Uterus (tissue), 2 donors: ENCODE results near the gene RNF208.

Experiments
- POLR2A ChIP-seq, 2 donors: fragments of 450-650 bp; IDR thresholded peaks; one replicate each; pipeline ENCODE4 v1.6.1; 2016; ENCODE audit warnings: antibody characterized with exemption in 2 of 2, mild to moderate bottlenecking in 1 of 2, moderate library complexity in 1 of 2
- TF ChIP-seq, protein P1 (sequence below), 4 experiments: fragments of 200-600 bp in 2 of 4; fragments of 450-650 bp in 2 of 4; sonication (generic) in 2 of 4; IDR thresholded peaks; one replicate each; pipeline ENCODE4 v1.5.1; 2016 to 2019; ENCODE audit warnings: antibody characterized with exemption in 4 of 4, mild to moderate bottlenecking in 2 of 4, moderate library complexity in 1 of 4

DNA sequence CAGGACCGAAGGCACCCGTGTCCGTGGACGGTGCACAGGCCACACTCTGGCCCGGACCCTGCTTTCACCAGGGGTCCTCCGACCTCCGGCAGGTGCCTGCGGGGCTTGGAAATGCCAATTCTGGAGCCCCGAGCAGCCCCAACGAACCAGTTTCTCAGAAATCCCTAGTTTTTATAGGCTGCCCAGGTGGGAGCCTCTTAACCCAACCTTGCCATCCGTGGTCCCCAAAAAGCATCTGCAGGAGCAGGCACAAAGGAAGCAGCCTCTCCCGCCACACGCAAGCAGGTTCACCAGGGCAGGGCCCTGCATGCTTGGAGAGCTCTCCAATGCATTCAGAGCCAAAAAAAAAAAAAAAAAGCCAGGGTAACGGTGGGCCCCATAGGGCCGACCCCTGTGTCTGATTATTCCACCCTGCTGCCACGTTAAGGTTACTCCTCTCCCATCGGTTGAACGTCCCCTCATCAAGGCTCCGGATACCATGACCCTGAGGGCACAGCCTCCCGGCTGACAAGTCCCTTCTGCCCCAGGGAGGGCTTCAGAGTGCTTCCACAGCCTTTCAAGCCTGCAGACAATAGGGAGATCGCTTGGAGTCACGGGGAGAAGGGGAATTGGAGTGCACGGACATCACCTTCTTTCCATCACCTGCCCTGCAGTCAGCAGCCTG, 20.7 kb downstream of the RNF208 start:
- no peak for TF ChIP-seq POLR2A (IDR thresholded peaks at IDR 0.05)
- TF ChIP-seq, protein P1, sequence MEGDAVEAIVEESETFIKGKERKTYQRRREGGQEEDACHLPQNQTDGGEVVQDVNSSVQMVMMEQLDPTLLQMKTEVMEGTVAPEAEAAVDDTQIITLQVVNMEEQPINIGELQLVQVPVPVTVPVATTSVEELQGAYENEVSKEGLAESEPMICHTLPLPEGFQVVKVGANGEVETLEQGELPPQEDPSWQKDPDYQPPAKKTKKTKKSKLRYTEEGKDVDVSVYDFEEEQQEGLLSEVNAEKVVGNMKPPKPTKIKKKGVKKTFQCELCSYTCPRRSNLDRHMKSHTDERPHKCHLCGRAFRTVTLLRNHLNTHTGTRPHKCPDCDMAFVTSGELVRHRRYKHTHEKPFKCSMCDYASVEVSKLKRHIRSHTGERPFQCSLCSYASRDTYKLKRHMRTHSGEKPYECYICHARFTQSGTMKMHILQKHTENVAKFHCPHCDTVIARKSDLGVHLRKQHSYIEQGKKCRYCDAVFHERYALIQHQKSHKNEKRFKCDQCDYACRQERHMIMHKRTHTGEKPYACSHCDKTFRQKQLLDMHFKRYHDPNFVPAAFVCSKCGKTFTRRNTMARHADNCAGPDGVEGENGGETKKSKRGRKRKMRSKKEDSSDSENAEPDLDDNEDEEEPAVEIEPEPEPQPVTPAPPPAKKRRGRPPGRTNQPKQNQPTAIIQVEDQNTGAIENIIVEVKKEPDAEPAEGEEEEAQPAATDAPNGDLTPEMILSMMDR (IDR thresholded peaks at IDR 0.05): no peak
